NCI-H1105 treated with DMSO at 0.1 percent for 48 hours (cell line): ENCODE data around the gene CHCHD2.
"Not testable (repeated sequence)": the region's sequence is repeated elsewhere in the genome, so short reads cannot be mapped to it uniquely, and the experiment has no call there.

Experiments
- DNase-seq: peaks from one replicate; lab custom pipeline; 2025; lab: John Stamatoyannopoulos, UW

The CHCHD2 gene

GRCh38 chr7:56083150-56083785, 23.0 kb downstream of the CHCHD2 start:
- peak; percentile 69 for DNase-seq

GRCh38 chr7:56081626-56082340, 24.5 kb downstream of the CHCHD2 start:
- DNase-seq = no peak

- not testable (repeated sequence) for DNase-seq
These were observed 25.4 kb downstream of the CHCHD2 start for GRCh38 chr7:56080726-56081435.

GRCh38 chr7:56079450-56080185, 26.7 kb downstream of the CHCHD2 start:
- peak; percentile 90 for DNase-seq

GRCh38 chr7:56078196-56078595, 28.1 kb downstream of the CHCHD2 start:
- DNase-seq = no peak

- no peak for DNase-seq
These were observed 28.6 kb downstream of the CHCHD2 start for GRCh38 chr7:56077681-56078080.

GRCh38 chr7:56074371-56074791, 31.9 kb downstream of the CHCHD2 start:
- peak; percentile 47 for DNase-seq

GRCh38 chr7:56066376-56066775, 39.9 kb downstream of the CHCHD2 start:
- DNase-seq = not testable (repeated sequence)

GRCh38 chr7:56063882-56064625, 42.2 kb downstream of the CHCHD2 start, which contains the start of gene SUMF2:
TSS of gene SUMF2 (plus strand) at chr7:56064286. CDS start at chr7:56064312, 26 bp downstream.
- DNase-seq = peak; percentile 87

GRCh38 chr7:56063500-56063881, 42.8 kb downstream of the CHCHD2 start:
- DNase-seq = no peak

- no peak for DNase-seq
These were observed 43.9 kb downstream of the CHCHD2 start for GRCh38 chr7:56062382-56062781.

GRCh38 chr7:56053993-56054392, 52.3 kb downstream of the CHCHD2 start:
- no peak for DNase-seq

- DNase-seq = no peak
These were observed 52.9 kb downstream of the CHCHD2 start for GRCh38 chr7:56053379-56053778.
